HAP-1 (cell line): ENCODE measurements around the gene APOBEC3B.
"Not testable (repeated sequence)": the region's sequence is repeated elsewhere in the genome, so short reads cannot be mapped to it uniquely, and the experiment has no call there.

ENCODE experiments used
- DNase-seq, 2 experiments: peaks; one replicate each; pipeline ENCODE4 v3.0.0-alpha.2; 2016 to 2020; ENCODE audit warnings: low spot score in 2 of 2
- H3K27me3 ChIP-seq: fragments of 250-450 bp; sonication (Bioruptor Pico); 2 replicates; pipeline ENCODE4 v1.5.1; 2020; ENCODE audit warnings: low read depth, mild to moderate bottlenecking, moderate library complexity
- H3K36me3 ChIP-seq: fragments of 250-450 bp; sonication (Bioruptor Pico); replicated peaks from 2 replicates; pipeline ENCODE4 v1.5.1; 2020; ENCODE audit warnings: mild to moderate bottlenecking
- H3K4me1 ChIP-seq: fragments of 250-450 bp; sonication (Bioruptor Pico); 2 replicates; pipeline ENCODE4 v1.5.1; 2020; ENCODE audit warnings: mild to moderate bottlenecking
- H3K4me3 ChIP-seq: fragments of 250-450 bp; sonication (Bioruptor Pico); 2 replicates; pipeline ENCODE4 v1.5.1; 2020; ENCODE audit warnings: mild to moderate bottlenecking, moderate library complexity
- H3K9me3 ChIP-seq: fragments of 250-450 bp; sonication (Bioruptor Pico); 2 replicates; pipeline ENCODE4 v1.5.1; 2020; ENCODE audit warnings: mild to moderate bottlenecking, moderate library complexity
- in situ Hi-C: fragments of 300-500 bp; cut with MboI; formaldehyde crosslinking; loops from 3 replicates; pipeline ENCODE4 v1.14.3; 2020; ENCODE audit warnings: low sequenced_read_pairs, inconsistent platforms, mixed read lengths

Gene APOBEC3B

DNA sequence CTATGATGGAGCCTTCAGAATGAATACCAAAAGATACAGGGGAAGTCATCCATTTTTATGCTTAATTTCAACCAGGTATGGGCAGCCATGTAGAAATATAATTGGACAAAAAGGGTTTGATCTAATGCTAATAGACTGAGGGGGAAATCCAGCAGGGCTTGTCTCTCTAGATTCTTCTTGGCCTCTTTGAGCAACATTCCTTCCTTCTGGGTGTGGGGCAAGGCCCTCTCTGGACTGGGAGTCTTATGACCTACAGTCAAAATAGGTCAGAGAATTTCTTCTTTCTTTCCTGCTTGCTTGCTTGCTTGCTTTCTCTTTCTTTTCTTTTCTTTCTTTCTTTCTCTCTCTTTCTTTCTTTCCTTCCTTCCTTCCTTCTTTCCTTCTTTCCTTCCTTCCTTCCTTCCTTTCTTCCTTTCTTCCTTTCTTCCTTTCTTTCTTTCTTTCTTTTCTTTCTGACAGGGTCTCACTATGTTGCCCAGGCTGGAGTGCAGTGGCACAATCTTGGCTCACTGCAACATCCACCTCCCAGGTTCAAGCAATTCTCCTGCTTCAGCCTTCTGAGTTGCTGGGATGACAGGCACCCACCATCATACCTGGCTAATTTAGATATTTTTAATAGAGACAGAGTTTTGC, 36.3 kb upstream of the APOBEC3B start:
- in situ Hi-C loops, H3K4me1 ChIP-seq, DNase-seq, H3K9me3 ChIP-seq, H3K36me3 ChIP-seq, H3K4me3 ChIP-seq: not testable (repeated sequence)
- H3K27me3 ChIP-seq = peaks cover 63% of the 10 kb centered on the region

DNA sequence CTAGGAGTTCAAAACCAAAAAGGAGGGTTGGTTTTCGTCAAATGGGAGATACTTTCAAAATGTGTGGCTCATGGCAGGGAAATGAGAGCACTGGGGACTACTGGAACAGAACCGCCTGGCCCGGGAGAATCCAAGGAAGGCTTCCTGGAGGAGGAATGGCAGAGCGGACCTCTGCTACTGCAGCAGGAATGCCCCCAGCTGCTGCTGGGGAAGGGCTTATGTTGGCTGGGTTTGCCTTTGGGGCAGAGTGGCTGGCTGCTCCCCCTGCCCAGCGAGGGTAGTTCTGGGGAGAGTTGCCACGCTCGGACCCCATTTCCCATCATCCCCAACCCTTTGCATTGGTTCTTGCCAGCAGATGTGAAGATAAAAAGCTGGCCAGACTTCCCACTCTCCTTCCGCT, 35.4 kb upstream of the APOBEC3B start:
- peaks cover 56% of the 10 kb centered on the region for H3K27me3 ChIP-seq
- DNase-seq = no peak
- no peak overlapping the region for H3K4me3 ChIP-seq
- in situ Hi-C loops = no loop called here
- no peaks in the 10 kb centered on the region for H3K9me3 ChIP-seq
- H3K36me3 ChIP-seq = no peaks in the 10 kb centered on the region
- H3K4me1 ChIP-seq = no peaks in the 10 kb centered on the region

DNA sequence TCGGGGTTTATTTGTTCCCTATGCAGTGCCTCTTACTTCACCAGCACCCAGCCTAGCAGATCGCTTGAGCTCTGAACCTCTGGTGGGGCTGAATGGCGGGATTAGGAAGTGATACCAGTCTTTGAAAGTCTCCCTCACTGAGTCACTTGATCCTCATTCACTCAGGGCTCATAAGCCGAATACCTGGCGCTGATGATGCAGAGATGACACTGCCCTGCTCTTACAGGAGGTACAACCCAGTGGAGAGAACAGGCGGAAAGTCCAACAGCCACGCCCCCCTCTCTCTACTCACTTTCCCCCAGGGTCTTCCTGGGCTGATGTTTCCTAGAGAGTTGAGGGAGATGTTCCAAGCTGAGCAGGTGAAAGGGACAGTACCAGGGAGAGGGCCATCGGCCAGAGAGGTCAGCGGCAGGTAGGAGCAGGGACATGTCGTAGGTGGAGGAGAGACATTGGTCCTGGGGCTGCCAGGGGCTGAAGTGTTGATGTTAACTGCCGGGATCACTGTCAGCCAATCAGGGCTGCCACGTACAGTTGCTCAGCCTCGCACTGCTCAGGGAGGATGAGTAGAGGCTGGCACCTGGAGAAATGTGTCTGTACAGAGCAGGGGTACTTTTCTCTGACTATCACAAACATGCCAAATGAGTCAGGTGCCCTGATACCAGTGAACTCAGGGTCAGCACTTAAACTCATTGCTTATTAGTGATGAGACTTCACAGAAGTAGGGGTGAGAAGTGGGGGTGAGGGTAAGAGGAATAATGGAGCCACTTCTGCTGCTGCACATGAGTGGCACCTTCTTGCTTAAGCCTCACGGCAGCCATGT, 34.6 kb upstream of the APOBEC3B start:
- in situ Hi-C loops = no loop called here
- Histone ChIP-seq H3K36me3 (no peaks in the 10 kb centered on the region), H3K27me3 (peaks cover 55% of the 10 kb centered on the region), H3K9me3 (no peaks in the 10 kb centered on the region), H3K4me3 (no peak overlapping the region), H3K4me1 (no peaks in the 10 kb centered on the region)
- no peak for DNase-seq

DNA sequence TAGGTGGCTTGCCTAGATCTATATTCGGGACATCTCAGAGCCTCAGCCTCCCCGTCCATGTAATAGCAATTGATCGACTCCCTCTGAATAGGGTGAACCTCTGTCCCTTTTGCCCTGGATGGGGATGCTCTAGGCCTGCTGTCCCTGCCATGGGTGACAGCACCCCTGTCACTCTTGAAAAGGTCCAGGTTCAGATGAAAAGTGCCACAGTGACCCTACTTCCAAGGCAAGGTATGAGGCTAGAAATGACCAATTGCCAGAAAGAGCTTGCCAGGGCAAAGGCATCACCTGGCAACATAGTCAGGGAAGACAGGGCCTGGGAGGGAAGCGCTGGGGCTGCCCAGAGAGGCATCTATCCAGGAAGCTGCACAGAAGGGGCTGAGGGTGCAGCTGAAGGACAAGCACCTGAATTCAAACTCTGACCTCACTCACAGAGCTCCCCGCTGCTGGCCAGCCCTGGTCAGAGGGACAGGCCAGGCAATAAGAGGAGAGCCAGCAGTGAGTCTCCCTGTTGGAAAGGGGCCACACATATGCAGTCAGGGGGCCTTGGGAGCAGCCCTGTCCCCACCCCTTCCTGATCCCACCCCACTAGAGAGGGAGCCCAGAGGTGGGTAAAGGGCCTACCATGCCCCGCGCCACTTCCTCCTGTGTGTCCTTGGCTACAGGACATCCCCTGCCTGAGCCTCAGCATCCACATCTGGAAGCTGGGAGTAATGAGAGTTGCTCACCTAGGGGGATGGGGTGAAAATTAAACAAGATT, 33.8 kb upstream of the APOBEC3B start:
- peaks cover 50% of the 10 kb centered on the region for H3K27me3 ChIP-seq
- H3K36me3 ChIP-seq = no peaks in the 10 kb centered on the region
- no peaks in the 10 kb centered on the region for H3K9me3 ChIP-seq
- no peak for DNase-seq
- H3K4me3 ChIP-seq = no peak overlapping the region
- H3K4me1 ChIP-seq = no peaks in the 10 kb centered on the region
- in situ Hi-C loops = no loop called here

DNA sequence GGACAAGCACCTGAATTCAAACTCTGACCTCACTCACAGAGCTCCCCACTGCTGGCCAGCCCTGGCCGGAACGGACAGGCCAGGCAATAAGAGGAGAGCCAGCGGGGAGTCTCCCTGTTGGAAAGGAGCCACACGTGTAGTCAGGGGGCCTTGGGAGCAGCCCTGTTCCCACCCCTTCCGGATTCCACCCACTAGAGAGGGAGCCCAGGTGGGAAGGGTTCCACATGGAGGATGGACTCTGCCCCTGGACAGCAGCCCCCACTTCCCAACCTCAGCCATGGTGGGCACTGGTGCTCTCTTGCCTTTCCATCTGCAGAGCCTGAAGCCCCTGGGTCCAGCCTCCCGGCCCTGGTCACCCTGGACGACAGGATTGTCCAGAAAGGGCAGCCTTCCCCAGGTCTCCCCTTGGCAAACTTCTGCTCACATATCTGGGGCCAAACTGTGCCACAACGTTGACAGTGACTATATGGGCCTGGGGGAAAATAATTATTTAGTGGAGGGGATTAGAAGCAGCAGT, 32.2 kb upstream of the APOBEC3B start:
- in situ Hi-C loops = no loop called here
- Histone ChIP-seq H3K36me3 (no peaks in the 10 kb centered on the region), H3K27me3 (peaks cover 37% of the 10 kb centered on the region), H3K9me3 (no peaks in the 10 kb centered on the region), H3K4me1 (no peaks in the 10 kb centered on the region), H3K4me3 (no peak overlapping the region)
- no peak for DNase-seq

DNA sequence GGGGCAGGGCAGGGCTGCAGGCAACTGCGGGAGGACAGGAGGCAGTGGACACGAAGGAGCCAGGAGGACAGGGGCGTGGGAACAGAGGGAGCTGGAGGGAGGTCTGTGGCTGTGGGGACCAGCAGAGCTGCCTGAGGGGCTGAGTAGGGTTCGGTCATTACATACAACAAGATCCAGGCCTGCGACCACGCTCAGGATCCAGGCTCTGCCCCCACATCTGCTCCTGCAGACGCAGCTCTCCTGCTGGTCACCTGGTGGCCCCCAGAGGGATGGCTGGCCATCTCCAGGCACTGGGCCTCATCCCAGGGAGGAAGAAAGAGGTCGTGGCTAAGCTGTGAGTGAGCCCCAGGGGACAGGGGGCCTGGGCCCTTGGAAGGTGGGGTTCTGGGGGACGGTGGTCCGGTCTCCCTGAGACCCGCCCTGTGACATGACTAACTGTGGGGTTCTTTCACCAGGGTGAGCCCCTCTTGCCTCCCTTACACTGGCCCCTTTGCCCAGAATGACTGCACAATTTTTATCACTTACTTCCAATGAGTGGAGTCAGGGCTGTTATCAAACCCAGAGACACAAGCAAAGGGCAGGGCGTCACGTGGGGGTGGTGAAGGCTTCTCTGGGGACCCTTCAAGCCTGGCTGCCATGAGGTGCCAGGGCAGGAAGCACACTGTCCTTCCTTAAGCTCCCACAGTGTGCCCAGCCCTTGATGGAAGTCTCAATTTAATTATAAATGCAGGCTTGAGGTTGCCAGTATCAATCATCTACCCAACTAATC, 31.4 kb upstream of the APOBEC3B start:
- Histone ChIP-seq H3K4me3 (no peak overlapping the region), H3K4me1 (no peaks in the 10 kb centered on the region), H3K9me3 (no peaks in the 10 kb centered on the region), H3K27me3 (peaks cover 33% of the 10 kb centered on the region), H3K36me3 (no peaks in the 10 kb centered on the region)
- DNase-seq = no peak
- in situ Hi-C loops = no loop called here

DNA sequence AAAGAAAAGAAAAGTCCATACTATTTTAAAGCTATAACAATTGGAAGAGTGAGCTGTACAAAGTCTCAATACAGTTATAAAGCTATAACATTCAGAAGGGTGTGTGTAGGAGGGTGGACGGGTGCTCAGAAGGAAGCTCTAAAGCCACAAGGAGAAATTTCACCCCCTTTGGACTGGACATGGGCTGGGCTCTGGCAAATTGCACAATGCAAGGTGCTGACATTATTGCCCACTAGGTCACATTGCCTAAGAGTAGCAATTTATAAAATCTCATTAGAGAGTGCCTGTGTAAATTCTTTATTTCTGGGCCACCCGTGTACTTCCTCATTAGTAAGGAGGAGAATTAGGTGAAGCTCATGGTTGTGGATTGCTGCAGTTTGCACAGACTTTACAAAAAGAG, 30.4 kb upstream of the APOBEC3B start:
- no peak for DNase-seq
- no peaks in the 10 kb centered on the region for H3K9me3 ChIP-seq
- in situ Hi-C loops = no loop called here
- H3K4me1 ChIP-seq = no peaks in the 10 kb centered on the region
- H3K27me3 ChIP-seq = peaks cover 25% of the 10 kb centered on the region
- H3K36me3 ChIP-seq = no peaks in the 10 kb centered on the region
- H3K4me3 ChIP-seq = no peak overlapping the region

DNA sequence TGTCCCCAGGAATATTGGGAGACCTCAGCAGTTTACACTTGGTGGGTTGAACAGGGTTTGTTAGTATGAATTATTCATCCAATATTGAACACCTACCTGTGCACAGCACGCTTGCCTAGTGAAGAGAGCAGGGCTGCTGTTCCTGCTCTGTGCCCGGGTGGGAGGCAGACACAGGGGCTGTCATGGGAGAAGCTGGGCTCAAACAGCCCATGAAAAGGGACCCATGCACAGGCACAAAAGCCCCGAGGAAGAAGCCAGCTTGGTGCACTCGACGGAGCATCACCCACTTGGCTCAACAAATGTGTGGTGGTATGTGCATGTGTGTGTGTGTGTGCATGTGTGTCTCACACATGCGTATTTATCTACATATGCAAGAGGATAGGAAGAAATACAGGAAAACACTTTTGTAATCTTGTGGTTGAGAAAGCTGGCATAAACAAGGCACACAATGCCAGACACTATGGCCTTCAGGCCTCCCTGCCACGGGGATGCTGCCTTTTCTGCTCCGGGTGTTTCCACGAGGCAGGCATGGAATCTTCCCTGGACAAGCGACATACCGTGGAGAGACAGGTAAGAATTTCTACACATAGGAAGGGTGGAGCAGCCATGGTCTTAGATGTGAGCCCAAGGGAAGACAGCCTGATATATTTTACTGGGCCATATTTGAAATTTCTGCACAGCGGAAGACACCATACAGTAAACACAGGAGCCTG, 29.7 kb upstream of the APOBEC3B start:
- Histone ChIP-seq H3K4me1 (no peaks in the 10 kb centered on the region), H3K27me3 (peaks cover 18% of the 10 kb centered on the region), H3K36me3 (no peaks in the 10 kb centered on the region), H3K4me3 (no peak overlapping the region), H3K9me3 (no peaks in the 10 kb centered on the region)
- in situ Hi-C loops = no loop called here
- no peak for DNase-seq

DNA sequence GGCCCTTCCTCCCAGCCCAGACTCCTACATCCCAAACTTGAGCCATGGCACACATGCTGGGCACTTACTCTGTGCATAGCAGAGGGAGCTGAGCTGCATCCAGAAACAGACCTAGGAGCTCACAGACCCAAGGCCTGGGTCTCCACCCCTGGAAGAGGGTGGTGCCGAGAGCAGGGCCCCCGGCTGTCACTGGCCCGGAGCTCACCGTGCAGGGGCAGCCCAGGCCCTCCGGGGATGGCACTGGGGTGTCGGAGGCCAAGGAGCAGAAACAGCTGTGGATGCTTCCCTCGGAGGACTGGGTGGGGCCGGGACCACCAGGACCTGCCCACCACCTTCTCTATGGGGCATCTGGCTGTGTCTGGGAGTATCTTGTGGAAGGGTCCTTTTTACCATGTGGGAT, 29.1 kb upstream of the APOBEC3B start:
- no peaks in the 10 kb centered on the region for H3K9me3 ChIP-seq
- DNase-seq = no peak
- in situ Hi-C loops = no loop called here
- no peaks in the 10 kb centered on the region for H3K4me1 ChIP-seq
- H3K4me3 ChIP-seq = no peak overlapping the region
- H3K27me3 ChIP-seq = peaks cover 18% of the 10 kb centered on the region
- no peaks in the 10 kb centered on the region for H3K36me3 ChIP-seq

DNA sequence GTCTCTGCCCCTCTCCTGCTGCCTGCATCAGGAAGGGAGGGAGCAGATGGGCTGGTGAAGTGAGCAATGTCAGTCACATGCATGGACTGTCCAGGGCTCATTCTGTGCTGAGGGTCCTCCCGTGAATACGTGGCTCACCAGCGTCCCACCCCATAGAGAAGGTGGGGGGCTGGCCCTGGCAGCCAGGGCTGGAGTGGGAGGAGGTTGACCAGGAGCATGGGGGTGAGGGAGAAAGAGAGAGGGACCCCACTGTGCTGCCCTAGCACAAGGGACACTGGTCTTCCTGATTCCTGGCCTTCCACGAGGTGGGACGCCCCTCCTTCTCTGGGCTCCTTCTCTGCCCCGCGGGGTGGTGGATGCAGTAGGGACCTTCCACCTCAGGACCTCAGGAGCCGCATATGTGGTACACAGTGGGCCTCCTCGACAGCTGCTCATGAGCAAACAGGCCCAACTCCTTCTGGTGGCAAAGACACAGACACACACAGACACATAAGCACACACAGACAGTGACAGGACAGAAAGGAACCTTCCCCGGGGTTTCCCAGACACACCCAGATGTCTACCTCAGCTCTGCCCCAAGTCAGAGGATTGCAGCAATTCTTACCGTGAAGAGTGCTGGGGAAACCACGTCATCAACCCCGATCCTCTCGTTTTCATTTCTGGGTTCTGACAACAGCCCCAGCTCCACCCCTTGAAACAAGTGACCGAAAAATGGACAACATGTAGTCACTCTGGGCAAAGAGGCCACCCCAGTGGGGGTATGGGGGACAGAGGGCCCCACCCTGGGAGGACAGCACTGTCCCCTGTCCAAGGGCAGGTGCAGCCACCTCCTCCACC, 28.4 kb upstream of the APOBEC3B start:
- no peak overlapping the region for H3K4me3 ChIP-seq
- H3K27me3 ChIP-seq = peaks cover 15% of the 10 kb centered on the region
- H3K4me1 ChIP-seq = no peaks in the 10 kb centered on the region
- no peak for DNase-seq
- H3K9me3 ChIP-seq = no peaks in the 10 kb centered on the region
- in situ Hi-C loops = no loop called here
- H3K36me3 ChIP-seq = no peaks in the 10 kb centered on the region

DNA sequence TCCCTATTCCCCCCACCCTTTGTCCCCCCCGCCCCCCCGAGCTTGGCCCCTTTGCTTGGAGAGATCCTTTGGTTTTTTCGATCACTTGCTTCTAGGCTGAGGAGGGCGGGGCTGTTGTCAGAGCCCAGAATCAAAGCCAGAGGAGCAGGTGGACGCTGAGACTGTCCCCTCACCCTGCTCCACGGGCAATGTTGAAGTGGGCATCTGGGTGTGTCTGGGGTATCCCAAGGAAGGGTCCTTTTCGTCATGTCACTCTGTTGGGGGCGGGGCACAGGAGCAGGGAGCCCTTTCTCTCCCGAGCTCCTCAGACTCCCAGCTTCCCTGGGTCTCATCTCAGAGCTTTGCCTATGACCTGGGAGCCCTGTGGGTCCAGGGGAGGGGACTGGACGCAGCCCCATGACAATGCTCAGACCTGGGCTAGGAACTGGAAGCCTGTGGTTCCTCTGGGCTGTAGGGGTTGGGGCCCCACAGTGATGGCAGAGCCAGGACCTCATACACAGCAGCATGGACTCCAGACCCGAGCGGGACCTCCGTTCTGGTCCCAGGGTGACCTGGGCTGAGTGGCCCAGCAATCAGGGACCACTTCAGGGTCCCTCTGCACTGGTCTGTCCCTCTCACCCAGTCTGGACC, 27.6 kb upstream of the APOBEC3B start:
- no peaks in the 10 kb centered on the region for H3K4me1 ChIP-seq
- in situ Hi-C loops = no loop called here
- no peak for DNase-seq
- H3K27me3 ChIP-seq = peaks cover 15% of the 10 kb centered on the region
- no peaks in the 10 kb centered on the region for H3K9me3 ChIP-seq
- no peaks in the 10 kb centered on the region for H3K36me3 ChIP-seq
- no peak overlapping the region for H3K4me3 ChIP-seq

DNA sequence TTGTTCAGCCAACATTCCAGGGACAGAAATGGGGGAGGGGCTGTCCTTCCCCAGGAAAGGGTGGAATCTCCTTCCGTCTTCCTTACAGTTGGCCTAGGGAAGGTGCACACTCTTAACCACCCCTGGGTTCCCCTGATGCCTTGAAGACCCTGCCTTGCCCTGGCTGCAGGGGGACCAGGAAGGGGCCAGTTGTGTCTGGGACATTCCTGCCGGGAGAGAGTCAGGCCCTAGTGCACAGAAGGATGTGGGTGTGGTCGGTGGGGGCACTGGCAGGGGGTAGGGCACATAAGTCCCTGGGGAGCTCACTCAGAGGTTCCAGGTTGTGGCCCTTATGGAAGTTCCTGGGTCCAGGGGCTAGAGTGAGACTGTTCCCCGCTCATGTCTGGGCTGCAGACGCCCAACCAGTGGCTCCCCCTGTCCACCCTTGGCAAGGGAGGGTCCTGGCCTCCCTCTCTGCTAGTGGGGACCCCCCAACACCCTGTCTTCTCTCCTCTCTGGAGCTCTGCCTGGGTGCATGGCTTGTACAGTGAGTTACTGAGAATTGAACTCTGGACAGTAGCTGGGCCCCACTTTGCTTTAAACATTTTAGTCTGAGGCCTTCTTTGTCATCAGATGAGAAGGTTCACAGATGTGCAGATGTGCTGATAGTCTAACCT, 26.8 kb upstream of the APOBEC3B start:
- Histone ChIP-seq H3K36me3 (no peaks in the 10 kb centered on the region), H3K4me3 (no peak overlapping the region), H3K4me1 (no peaks in the 10 kb centered on the region), H3K27me3 (peaks cover 15% of the 10 kb centered on the region), H3K9me3 (no peaks in the 10 kb centered on the region)
- no peak for DNase-seq
- in situ Hi-C loops = no loop called here
